NCI-H1092 (cell line): Measurements from ENCODE around the gene ID3.
A peak's percentile ranks its signal among the peaks of the same experiment; 100 is the strongest.

Experiments
- DNase-seq: peaks from one replicate; lab custom pipeline; 2025; lab: John Stamatoyannopoulos, UW

The ID3 gene

DNA sequence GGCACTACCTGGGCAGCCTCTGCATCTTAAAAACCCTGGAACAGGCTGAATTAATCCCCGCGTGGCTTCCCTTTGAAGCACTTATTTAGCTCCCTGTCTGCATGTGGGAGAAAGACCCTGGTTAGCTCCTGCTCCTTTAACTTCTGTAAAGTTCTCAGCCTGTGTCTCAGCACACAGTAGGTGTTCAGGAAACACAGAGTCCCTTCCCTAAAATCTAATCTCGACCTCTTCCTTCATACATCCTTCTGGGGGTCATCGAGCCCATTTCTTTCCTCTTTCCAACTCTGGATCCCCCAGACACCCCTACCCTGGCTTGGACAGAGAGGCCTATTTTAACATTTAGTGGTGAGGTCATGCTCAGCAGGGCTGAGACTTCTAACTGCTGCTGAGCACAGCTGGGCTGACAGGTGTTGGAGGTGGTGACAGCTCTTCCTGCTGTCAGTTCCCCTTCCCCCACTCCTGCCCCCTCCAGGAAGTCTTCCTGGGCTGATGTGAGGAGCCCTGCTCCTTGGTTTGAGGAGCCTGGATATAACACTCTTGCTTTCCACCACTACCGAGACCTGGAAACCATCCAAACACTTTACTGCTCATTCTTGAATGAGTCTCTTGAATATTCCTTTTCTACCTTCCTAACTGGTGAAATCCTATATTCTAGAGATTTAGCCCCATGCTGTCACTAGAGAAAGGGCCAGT is 33.6 kb downstream of the ID3 start:
- DNase-seq = no peak

DNA sequence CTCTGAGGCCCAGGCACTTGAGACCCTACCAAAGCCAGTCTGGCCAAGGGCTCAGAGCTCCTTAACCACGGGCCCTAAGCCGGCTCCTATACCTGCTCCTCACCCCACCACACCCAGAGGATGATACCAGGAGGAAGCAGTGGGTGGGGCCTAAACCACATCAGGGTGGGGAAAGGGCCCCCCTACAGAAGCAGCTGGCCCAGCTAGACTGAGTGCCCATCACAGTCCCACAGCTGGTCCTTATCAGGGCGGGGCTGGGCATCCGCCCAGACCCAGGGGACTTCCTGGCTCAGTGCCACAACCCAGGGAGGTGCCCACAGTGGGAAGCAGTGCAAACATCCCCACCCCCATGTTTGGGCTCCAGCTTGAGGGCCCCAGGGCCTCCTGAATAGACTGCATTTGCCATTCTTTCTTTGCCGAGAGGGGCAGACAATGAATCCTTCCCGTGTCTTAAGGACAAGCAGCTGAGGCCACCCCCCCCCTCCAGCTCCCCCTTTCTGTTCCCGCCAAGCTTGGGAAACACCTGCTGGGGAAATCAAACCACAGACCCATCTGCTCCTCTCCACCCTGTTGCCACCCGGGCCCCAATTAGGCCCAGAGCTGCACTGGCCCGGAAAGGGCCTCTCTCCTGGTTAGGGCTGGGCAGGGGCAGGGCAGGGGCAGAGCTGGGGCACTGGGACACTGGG is 34.4 kb downstream of the ID3 start:
- DNase-seq = peak; percentile 81

DNA sequence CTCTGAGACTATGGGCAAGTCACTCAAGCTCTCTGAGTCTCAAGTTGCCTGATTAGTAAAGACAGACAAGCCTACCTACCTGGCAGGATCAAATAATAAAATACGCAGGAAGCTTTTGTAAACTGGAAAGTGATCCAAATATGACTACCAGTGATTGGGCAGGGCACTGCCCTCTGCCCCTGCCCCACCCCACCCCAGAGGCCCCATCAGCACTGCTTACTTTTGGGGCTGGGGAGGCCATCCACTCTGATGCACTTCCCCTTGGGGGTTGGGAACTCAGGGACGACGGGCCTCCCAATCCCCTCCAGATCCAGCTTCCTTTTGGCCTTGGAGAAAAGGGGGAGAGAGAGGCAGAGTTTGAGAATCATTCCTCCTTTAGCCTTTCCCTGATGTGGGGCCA is 35.1 kb downstream of the ID3 start:
- no peak for DNase-seq

DNA sequence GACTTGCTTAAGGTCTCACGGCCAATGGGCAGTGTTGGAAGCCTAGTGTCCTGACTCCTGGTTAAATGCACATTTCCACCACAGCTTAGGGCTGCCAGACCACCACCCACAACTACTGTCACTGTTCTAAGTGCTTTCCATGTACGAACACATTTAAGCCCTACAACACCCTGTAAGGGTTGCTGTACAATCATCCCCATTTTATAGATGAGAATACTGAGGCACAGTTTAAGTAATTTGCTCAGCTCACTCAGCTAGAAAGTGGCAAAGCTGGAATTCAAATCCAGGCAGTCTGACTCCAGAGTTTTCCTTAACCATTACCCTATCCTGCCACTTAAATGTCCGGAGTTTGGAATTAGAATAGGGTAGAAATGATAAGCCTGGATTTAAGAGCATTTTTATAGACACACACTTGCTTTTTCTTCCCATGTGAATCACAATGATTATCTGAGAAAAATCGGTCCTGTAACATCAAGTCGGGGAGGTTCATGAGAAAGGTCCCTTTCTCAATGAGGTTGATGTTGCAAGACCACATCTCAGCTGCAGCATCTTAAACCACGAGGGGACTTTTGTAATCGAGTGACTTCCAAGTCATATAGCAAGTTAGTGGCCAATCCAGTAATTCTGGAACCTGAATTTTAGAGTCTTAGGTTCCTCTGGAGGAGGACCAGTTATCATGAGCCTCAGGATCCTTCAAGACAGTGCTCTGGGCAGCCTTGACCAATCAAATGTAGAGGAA is 36.9 kb downstream of the ID3 start:
- DNase-seq = no peak

DNA sequence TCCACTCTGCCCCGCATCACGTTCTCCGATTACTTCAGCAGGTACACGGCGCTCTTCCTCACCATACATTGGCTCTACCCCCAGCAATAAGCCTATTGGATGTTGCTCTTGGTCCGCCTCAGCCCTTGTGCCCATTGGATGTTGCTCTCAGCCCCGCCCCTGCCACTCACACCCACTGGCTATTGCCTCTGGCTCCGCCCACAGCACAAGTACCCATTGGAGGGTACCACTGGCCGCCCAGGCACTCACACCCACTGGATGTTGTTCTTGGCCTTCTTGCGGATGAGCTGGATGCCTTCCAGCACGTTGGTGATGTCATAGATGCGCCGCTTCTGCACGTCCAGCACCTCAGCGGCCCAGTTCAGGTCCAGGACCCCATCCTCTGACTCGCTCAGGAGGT is 37.7 kb downstream of the ID3 start:
- DNase-seq = no peak

DNA sequence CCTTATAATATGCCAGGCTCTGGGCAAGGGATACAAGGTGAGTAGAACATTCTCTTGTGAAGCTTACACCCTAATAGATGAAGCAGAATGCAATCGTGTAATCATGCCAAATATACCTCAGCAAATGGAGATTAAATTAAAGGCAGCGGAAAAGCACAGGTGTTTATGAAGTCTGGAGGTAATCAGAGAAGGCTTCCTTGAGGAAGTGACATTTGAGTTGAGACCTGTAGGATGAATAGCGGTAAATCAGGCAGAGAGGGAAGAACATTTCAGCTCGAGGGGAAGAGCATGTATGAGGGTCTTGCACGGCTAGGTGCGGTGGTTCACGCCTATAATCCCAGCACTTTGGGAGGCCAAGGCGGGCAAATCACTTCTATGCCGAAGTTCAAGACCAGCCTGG is 41.7 kb downstream of the ID3 start:
- DNase-seq = no peak

DNA sequence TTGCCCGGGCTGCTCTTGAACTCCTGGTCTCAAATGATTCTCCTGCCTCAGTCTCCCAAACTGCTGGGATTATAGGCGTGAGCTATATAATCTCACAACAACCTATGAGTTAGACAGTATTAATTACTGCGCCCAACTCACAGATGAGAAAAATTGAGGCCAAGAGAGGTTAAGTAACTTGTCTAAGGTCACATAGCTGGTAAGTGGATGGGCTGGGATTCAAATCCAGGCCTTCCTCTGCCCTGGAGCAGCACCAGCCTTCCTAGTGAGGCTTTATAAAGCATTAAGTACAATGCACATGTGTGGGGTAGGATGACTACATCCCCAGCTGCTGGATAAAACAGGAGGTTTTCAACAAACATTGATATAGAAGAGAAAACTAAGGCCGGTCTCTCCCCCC is 43.4 kb downstream of the ID3 start:
- DNase-seq = no peak

DNA sequence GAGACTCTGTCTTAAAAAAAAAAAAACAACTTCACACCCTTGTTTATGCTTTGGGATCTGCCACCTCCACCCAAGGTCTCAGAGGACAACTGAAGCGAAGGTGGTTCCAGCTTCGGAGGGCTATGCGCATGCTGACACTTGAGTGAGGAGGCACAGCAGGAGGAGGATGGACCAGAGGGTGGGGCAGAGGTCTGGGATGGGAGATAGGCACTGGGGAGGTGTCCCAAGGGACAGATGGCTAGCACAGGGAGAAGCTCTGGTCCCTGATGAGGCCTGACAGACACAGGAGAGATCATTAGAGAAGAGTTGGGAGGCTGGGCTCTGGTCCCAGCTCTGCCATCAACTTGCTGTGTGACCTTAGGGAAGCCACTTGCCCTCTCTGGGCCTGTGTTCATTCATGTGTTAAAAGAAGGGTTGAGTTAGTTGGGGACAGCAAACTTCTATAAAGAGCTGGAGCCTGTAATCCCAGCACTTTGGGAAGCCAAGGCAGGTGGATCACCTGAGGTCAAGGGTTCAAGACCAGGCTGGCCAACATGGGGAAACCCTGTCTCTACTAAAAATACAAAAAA is 45.1 kb downstream of the ID3 start:
- DNase-seq = no peak

DNA sequence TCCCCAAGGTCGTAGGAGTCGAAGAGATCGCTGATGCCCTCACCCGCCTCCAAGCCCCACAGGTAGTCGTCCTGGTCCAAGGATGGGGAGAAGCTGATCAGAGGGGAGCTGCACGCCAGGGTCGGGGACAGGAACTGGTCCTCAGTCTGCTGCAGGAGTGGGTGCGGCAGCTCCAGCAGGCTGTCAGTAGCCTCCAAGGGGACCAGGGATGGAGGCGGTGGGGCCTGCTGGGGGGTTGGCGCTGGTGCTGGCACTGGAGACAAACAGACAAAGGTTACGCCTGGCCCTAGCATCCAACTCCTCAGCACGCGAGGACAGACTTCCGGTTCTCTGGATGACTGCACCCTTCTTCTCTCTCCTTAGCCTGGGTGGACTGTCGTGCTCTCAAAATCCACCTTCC is 49.4 kb downstream of the ID3 start:
- DNase-seq = no peak
